H9 (cell line): Measurements from ENCODE around the gene CHRM4. TPM values are rescaled to one million over a fixed set of nuclear protein-coding genes. Genes with fewer than 3 reads are reported as not detected.

Experiments used
- DNase-seq: peaks from one replicate; pipeline ENCODE4 v3.0.0-alpha.2; 2017
- H2AFZ ChIP-seq: one replicate; pipeline ENCODE4 v1.6.1; 2013; ENCODE audit warnings: mild to moderate bottlenecking, low read length, control low read depth, moderate library complexity
- H2AK5ac ChIP-seq: 2 replicates; pipeline ENCODE4 v1.6.1; 2013; ENCODE audit warnings: low read length, control low read depth, mixed read lengths; ENCODE audit not compliant: insufficient read length
- H2BK120ac ChIP-seq: one replicate; pipeline ENCODE4 v1.6.1; 2013; ENCODE audit warnings: low read depth, mild to moderate bottlenecking, low read length, control low read depth, inconsistent platforms; ENCODE audit not compliant: poor library complexity, severe bottlenecking
- H2BK12ac ChIP-seq: 2 replicates; pipeline ENCODE4 v1.6.1; 2013; ENCODE audit warnings: low read length, control low read depth, mixed read lengths, low read depth; ENCODE audit not compliant: insufficient read length
- H2BK15ac ChIP-seq: 2 replicates; pipeline ENCODE4 v1.6.1; 2013; ENCODE audit warnings: low read depth, low read length, control low read depth
- H2BK20ac ChIP-seq: one replicate; pipeline ENCODE4 v1.6.1; 2013; ENCODE audit warnings: low read depth, mild to moderate bottlenecking, low read length, control low read depth, inconsistent platforms; ENCODE audit not compliant: poor library complexity, severe bottlenecking
- H2BK5ac ChIP-seq: 2 replicates; pipeline ENCODE4 v1.6.1; 2013; ENCODE audit warnings: low read length, control low read depth, mixed read lengths; ENCODE audit not compliant: insufficient read length
- H3K14ac ChIP-seq: 2 replicates; pipeline ENCODE4 v1.6.1; 2013; ENCODE audit warnings: low read length, control low read depth; ENCODE audit not compliant: insufficient read depth
- H3K18ac ChIP-seq: 2 replicates; pipeline ENCODE4 v1.6.1; 2013; ENCODE audit warnings: low read depth, mild to moderate bottlenecking, mixed read lengths, low read length, control low read depth; ENCODE audit not compliant: insufficient read length
- H3K23ac ChIP-seq: 2 replicates; pipeline ENCODE4 v1.6.1; 2013; ENCODE audit warnings: low read length, control low read depth, mixed read lengths, low read depth; ENCODE audit not compliant: insufficient read length
- H3K23me2 ChIP-seq: 2 replicates; pipeline ENCODE4 v1.6.1; 2013; ENCODE audit warnings: low read depth, mild to moderate bottlenecking, mixed read lengths, low read length, control low read depth; ENCODE audit not compliant: insufficient read length, poor library complexity, severe bottlenecking
- H3K27ac ChIP-seq: 2 replicates; pipeline ENCODE4 v1.5.1; 2013; ENCODE audit warnings: low read length, control low read depth, mixed read lengths, low read depth; ENCODE audit not compliant: insufficient read length
- H3K27me3 ChIP-seq: 2 replicates; pipeline ENCODE4 v1.6.1; 2013; ENCODE audit warnings: low read length, control low read depth, inconsistent platforms; ENCODE audit not compliant: insufficient read depth
- H3K4ac ChIP-seq: 2 replicates; pipeline ENCODE4 v1.6.1; 2013; ENCODE audit warnings: low read depth, mild to moderate bottlenecking, control low read depth, inconsistent platforms, low read length, moderate library complexity
- H3K4me1 ChIP-seq: 2 replicates; pipeline ENCODE4 v1.6.1; 2013; ENCODE audit warnings: low read length, control low read depth, inconsistent platforms; ENCODE audit not compliant: insufficient read depth
- H3K4me2 ChIP-seq: 2 replicates; pipeline ENCODE4 v1.6.1; 2013; ENCODE audit warnings: low read length, control low read depth, mixed read lengths; ENCODE audit not compliant: insufficient read length, insufficient read depth
- H3K56ac ChIP-seq: 2 replicates; pipeline ENCODE4 v1.6.1; 2013; ENCODE audit warnings: low read depth, mild to moderate bottlenecking, mixed read lengths, low read length, control low read depth; ENCODE audit not compliant: insufficient read length
- H3K79me1 ChIP-seq: 2 replicates; pipeline ENCODE4 v1.6.1; 2013; ENCODE audit warnings: low read depth, mild to moderate bottlenecking, moderate library complexity, low read length, control low read depth, inconsistent platforms; ENCODE audit not compliant: insufficient read depth, poor library complexity, severe bottlenecking
- H3K79me2 ChIP-seq: 2 replicates; pipeline ENCODE4 v1.6.1; 2013; ENCODE audit warnings: low read length, control low read depth, inconsistent platforms; ENCODE audit not compliant: insufficient read depth
- H3K9ac ChIP-seq: 2 replicates; pipeline ENCODE4 v1.6.1; 2013; ENCODE audit warnings: low read length, control low read depth, mixed read lengths; ENCODE audit not compliant: insufficient read length; ENCODE audit errors: extremely low read depth
- H3K9me3 ChIP-seq: one replicate; pipeline ENCODE4 v1.6.1; 2013; ENCODE audit warnings: low read depth, low read length, inconsistent platforms; ENCODE audit not compliant: control insufficient read depth
- H3T11ph ChIP-seq: one replicate; pipeline ENCODE4 v1.6.1; 2013; ENCODE audit warnings: mild to moderate bottlenecking, low read length, control low read depth, inconsistent platforms
- H4K20me1 ChIP-seq: one replicate; pipeline ENCODE4 v1.6.1; 2013; ENCODE audit not compliant: control insufficient read depth, insufficient read length, insufficient read depth
- H4K5ac ChIP-seq: 2 replicates; pipeline ENCODE4 v1.6.1; 2013; ENCODE audit warnings: low read depth, mild to moderate bottlenecking, mixed read lengths, low read length, control low read depth; ENCODE audit not compliant: insufficient read length
- H4K8ac ChIP-seq: replicated peaks from 2 replicates; pipeline ENCODE4 v1.6.1; 2013; ENCODE audit warnings: low read length, control low read depth, mixed read lengths, low read depth; ENCODE audit not compliant: insufficient read length
- H4K91ac ChIP-seq: 2 replicates; pipeline ENCODE4 v1.6.1; 2013; ENCODE audit warnings: low read depth, mild to moderate bottlenecking, moderate library complexity, mixed read lengths, low read length, control low read depth; ENCODE audit not compliant: insufficient read length
- H3K27ac Mint-ChIP-seq, 3 experiments: 2 replicates in 2 of 3; 3 replicates in 1 of 3; pipeline ENCODE4 v1.8.0; 2020 to 2021; ENCODE audit warnings: mixed read lengths in 3 of 3, mild to moderate bottlenecking in 1 of 3, moderate library complexity in 1 of 3
- H3K27me3 Mint-ChIP-seq: 2 replicates; pipeline ENCODE4 v1.8.0; 2021; ENCODE audit warnings: low read depth, mild to moderate bottlenecking, moderate library complexity, mixed read lengths
- H3K36me3 Mint-ChIP-seq, 3 experiments: 2 replicates in 2 of 3; 3 replicates in 1 of 3; pipeline ENCODE4 v1.8.0; 2020 to 2021; ENCODE audit warnings: low read depth in 3 of 3, mixed read lengths in 3 of 3; ENCODE audit not compliant: insufficient read depth in 1 of 3
- H3K4me1 Mint-ChIP-seq, 2 experiments: 2 replicates each; pipeline ENCODE4 v1.8.0; 2020; ENCODE audit warnings: mixed read lengths in 2 of 2
- H3K4me3 Mint-ChIP-seq, 2 experiments: 2 replicates in 1 of 2; 3 replicates in 1 of 2; pipeline ENCODE4 v1.8.0; 2020 to 2021; ENCODE audit warnings: mild to moderate bottlenecking in 2 of 2, mixed read lengths in 2 of 2, moderate library complexity in 1 of 2
- H3K9me3 Mint-ChIP-seq, 2 experiments: 2 replicates in 1 of 2; 3 replicates in 1 of 2; pipeline ENCODE4 v1.8.0; 2020; ENCODE audit warnings: mild to moderate bottlenecking in 2 of 2, mixed read lengths in 2 of 2, moderate library complexity in 1 of 2
- WGBS: extraction: QIAGEN DNeasy Blood & Tissue Kit; methylation state at CpG from one replicate; pipeline ENCODE4 v1.1.7; 2013; ENCODE audit warnings: missing lambda C conversion rate, low lambda C conversion rate, mixed read lengths; ENCODE audit not compliant: insufficient read length; ENCODE audit errors: extremely low coverage; 5-methylcytosine and 5-hydroxymethylcytosine counted together
- total RNA-seq: library from RNA; stranded (reverse); gene quantifications from 2 replicates; pipeline ENCODE4 v1.2.1, GENCODE V29; 2021
- TF ChIP-seq, protein P1 (sequence below): fragments of 200-600 bp; sonication (generic); conservative IDR thresholded peaks from 3 replicates; pipeline ENCODE4 v1.8.0; 2021; ENCODE audit warnings: antibody characterized with exemption, mild to moderate bottlenecking

Gene CHRM4
- total RNA-seq, 1 experiment from 2014 or later, result 1.0 TPM

DNA sequence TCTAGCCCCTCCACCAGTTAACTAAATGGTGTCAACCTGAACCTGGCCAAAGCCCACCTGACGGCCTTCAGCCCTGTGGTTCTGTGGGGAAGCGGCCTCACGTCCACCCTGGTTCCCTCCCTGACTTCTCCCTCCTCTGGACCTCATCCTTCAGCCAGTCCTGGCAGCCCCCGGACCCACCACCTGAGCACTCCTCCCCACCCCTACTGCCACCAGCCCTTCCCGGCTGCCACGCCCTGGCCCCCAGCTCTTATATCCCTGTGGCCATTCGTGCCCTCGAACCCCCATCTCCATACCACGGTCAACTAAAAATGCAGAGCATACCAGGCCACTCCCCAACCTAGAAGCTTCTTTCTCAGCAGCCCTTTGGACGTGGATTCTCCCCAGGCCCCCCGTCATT, 14.3 kb downstream of the CHRM4 start:
- Mint-ChIP-seq H3K4me3 (no peak overlapping the region), H3K36me3 (peaks cover 13 to 46% (median 42%) of the 10 kb centered on the region in 3 experiments; a peak in 6 of 7 replicates), H3K9me3 (no peaks in the 10 kb centered on the region; a peak in 1 of 5 replicates), H3K4me1 (peaks cover 6 to 8% of the 10 kb centered on the region in 2 experiments), H3K27me3 (no peaks in the 10 kb centered on the region), H3K27ac (peak overlapping the region in 1 of 3 experiments; percentile 40; a peak in 1 of 7 replicates)
- no peak overlapping the region for H3K27ac ChIP-seq
- H2BK120ac ChIP-seq, result no peak overlapping the region
- no peaks in the 10 kb centered on the region for H4K20me1 ChIP-seq
- no peak overlapping the region for H3K4me2 ChIP-seq
- H2BK20ac ChIP-seq, result no peak overlapping the region
- H2AK5ac ChIP-seq, result no peak overlapping the region
- DNase-seq, result no peak
- no peak overlapping the region for H4K8ac ChIP-seq
- no peak overlapping the region for H3K4ac ChIP-seq
- H3K18ac ChIP-seq, result no peak overlapping the region
- H3T11ph ChIP-seq, result no peak overlapping the region
- H3K14ac ChIP-seq, result no peak overlapping the region
- H2BK12ac ChIP-seq, result no peak overlapping the region
- no peaks in the 10 kb centered on the region for H3K27me3 ChIP-seq
- H4K91ac ChIP-seq, result no peak overlapping the region
- no peak overlapping the region for H2AFZ ChIP-seq
- H2BK15ac ChIP-seq, result no peak overlapping the region
- H3K4me1 ChIP-seq, result no peaks in the 10 kb centered on the region
- H3K23ac ChIP-seq, result no peak overlapping the region
- H4K5ac ChIP-seq, result no peak overlapping the region
- no peaks in the 10 kb centered on the region for H3K9me3 ChIP-seq
- peaks cover 5% of the 10 kb centered on the region for H3K23me2 ChIP-seq
- no peak overlapping the region for H2BK5ac ChIP-seq
- no peak overlapping the region for H3K56ac ChIP-seq
- no CpG with 5 or more reads among the region's 11 CpGs for WGBS
- no peaks in the 10 kb centered on the region for H3K79me1 ChIP-seq
- no peak overlapping the region for H3K9ac ChIP-seq
- TF ChIP-seq, protein P1, sequence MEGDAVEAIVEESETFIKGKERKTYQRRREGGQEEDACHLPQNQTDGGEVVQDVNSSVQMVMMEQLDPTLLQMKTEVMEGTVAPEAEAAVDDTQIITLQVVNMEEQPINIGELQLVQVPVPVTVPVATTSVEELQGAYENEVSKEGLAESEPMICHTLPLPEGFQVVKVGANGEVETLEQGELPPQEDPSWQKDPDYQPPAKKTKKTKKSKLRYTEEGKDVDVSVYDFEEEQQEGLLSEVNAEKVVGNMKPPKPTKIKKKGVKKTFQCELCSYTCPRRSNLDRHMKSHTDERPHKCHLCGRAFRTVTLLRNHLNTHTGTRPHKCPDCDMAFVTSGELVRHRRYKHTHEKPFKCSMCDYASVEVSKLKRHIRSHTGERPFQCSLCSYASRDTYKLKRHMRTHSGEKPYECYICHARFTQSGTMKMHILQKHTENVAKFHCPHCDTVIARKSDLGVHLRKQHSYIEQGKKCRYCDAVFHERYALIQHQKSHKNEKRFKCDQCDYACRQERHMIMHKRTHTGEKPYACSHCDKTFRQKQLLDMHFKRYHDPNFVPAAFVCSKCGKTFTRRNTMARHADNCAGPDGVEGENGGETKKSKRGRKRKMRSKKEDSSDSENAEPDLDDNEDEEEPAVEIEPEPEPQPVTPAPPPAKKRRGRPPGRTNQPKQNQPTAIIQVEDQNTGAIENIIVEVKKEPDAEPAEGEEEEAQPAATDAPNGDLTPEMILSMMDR, result no peak
- H3K79me2 ChIP-seq, result no peaks in the 10 kb centered on the region
